H9 (cell line): Measurements from ENCODE around the gene MT3. TPM values are rescaled to one million over a fixed set of nuclear protein-coding genes. Genes with fewer than 3 reads are reported as not detected.

Experiments
- DNase-seq: peaks from one replicate; pipeline ENCODE4 v3.0.0-alpha.2; 2017
- H2AFZ ChIP-seq: one replicate; pipeline ENCODE4 v1.6.1; 2013; ENCODE audit warnings: mild to moderate bottlenecking, low read length, control low read depth, moderate library complexity
- H2AK5ac ChIP-seq: 2 replicates; pipeline ENCODE4 v1.6.1; 2013; ENCODE audit warnings: low read length, control low read depth, mixed read lengths; ENCODE audit not compliant: insufficient read length
- H2BK120ac ChIP-seq: one replicate; pipeline ENCODE4 v1.6.1; 2013; ENCODE audit warnings: low read depth, mild to moderate bottlenecking, low read length, control low read depth, inconsistent platforms; ENCODE audit not compliant: poor library complexity, severe bottlenecking
- H2BK12ac ChIP-seq: 2 replicates; pipeline ENCODE4 v1.6.1; 2013; ENCODE audit warnings: low read length, control low read depth, mixed read lengths, low read depth; ENCODE audit not compliant: insufficient read length
- H2BK15ac ChIP-seq: 2 replicates; pipeline ENCODE4 v1.6.1; 2013; ENCODE audit warnings: low read depth, low read length, control low read depth
- H2BK20ac ChIP-seq: one replicate; pipeline ENCODE4 v1.6.1; 2013; ENCODE audit warnings: low read depth, mild to moderate bottlenecking, low read length, control low read depth, inconsistent platforms; ENCODE audit not compliant: poor library complexity, severe bottlenecking
- H2BK5ac ChIP-seq: 2 replicates; pipeline ENCODE4 v1.6.1; 2013; ENCODE audit warnings: low read length, control low read depth, mixed read lengths; ENCODE audit not compliant: insufficient read length
- H3K14ac ChIP-seq: 2 replicates; pipeline ENCODE4 v1.6.1; 2013; ENCODE audit warnings: low read length, control low read depth; ENCODE audit not compliant: insufficient read depth
- H3K18ac ChIP-seq: 2 replicates; pipeline ENCODE4 v1.6.1; 2013; ENCODE audit warnings: low read depth, mild to moderate bottlenecking, mixed read lengths, low read length, control low read depth; ENCODE audit not compliant: insufficient read length
- H3K23ac ChIP-seq: 2 replicates; pipeline ENCODE4 v1.6.1; 2013; ENCODE audit warnings: low read length, control low read depth, mixed read lengths, low read depth; ENCODE audit not compliant: insufficient read length
- H3K23me2 ChIP-seq: 2 replicates; pipeline ENCODE4 v1.6.1; 2013; ENCODE audit warnings: low read depth, mild to moderate bottlenecking, mixed read lengths, low read length, control low read depth; ENCODE audit not compliant: insufficient read length, poor library complexity, severe bottlenecking
- H3K27ac ChIP-seq: 2 replicates; pipeline ENCODE4 v1.5.1; 2013; ENCODE audit warnings: low read length, control low read depth, mixed read lengths, low read depth; ENCODE audit not compliant: insufficient read length
- H3K27me3 ChIP-seq: 2 replicates; pipeline ENCODE4 v1.6.1; 2013; ENCODE audit warnings: low read length, control low read depth, inconsistent platforms; ENCODE audit not compliant: insufficient read depth
- H3K4ac ChIP-seq: 2 replicates; pipeline ENCODE4 v1.6.1; 2013; ENCODE audit warnings: low read depth, mild to moderate bottlenecking, control low read depth, inconsistent platforms, low read length, moderate library complexity
- H3K4me1 ChIP-seq: 2 replicates; pipeline ENCODE4 v1.6.1; 2013; ENCODE audit warnings: low read length, control low read depth, inconsistent platforms; ENCODE audit not compliant: insufficient read depth
- H3K4me2 ChIP-seq: 2 replicates; pipeline ENCODE4 v1.6.1; 2013; ENCODE audit warnings: low read length, control low read depth, mixed read lengths; ENCODE audit not compliant: insufficient read length, insufficient read depth
- H3K56ac ChIP-seq: 2 replicates; pipeline ENCODE4 v1.6.1; 2013; ENCODE audit warnings: low read depth, mild to moderate bottlenecking, mixed read lengths, low read length, control low read depth; ENCODE audit not compliant: insufficient read length
- H3K79me1 ChIP-seq: 2 replicates; pipeline ENCODE4 v1.6.1; 2013; ENCODE audit warnings: low read depth, mild to moderate bottlenecking, moderate library complexity, low read length, control low read depth, inconsistent platforms; ENCODE audit not compliant: insufficient read depth, poor library complexity, severe bottlenecking
- H3K79me2 ChIP-seq: 2 replicates; pipeline ENCODE4 v1.6.1; 2013; ENCODE audit warnings: low read length, control low read depth, inconsistent platforms; ENCODE audit not compliant: insufficient read depth
- H3K9ac ChIP-seq: 2 replicates; pipeline ENCODE4 v1.6.1; 2013; ENCODE audit warnings: low read length, control low read depth, mixed read lengths; ENCODE audit not compliant: insufficient read length; ENCODE audit errors: extremely low read depth
- H3K9me3 ChIP-seq: one replicate; pipeline ENCODE4 v1.6.1; 2013; ENCODE audit warnings: low read depth, low read length, inconsistent platforms; ENCODE audit not compliant: control insufficient read depth
- H3T11ph ChIP-seq: one replicate; pipeline ENCODE4 v1.6.1; 2013; ENCODE audit warnings: mild to moderate bottlenecking, low read length, control low read depth, inconsistent platforms
- H4K20me1 ChIP-seq: one replicate; pipeline ENCODE4 v1.6.1; 2013; ENCODE audit not compliant: control insufficient read depth, insufficient read length, insufficient read depth
- H4K5ac ChIP-seq: 2 replicates; pipeline ENCODE4 v1.6.1; 2013; ENCODE audit warnings: low read depth, mild to moderate bottlenecking, mixed read lengths, low read length, control low read depth; ENCODE audit not compliant: insufficient read length
- H4K8ac ChIP-seq: replicated peaks from 2 replicates; pipeline ENCODE4 v1.6.1; 2013; ENCODE audit warnings: low read length, control low read depth, mixed read lengths, low read depth; ENCODE audit not compliant: insufficient read length
- H4K91ac ChIP-seq: 2 replicates; pipeline ENCODE4 v1.6.1; 2013; ENCODE audit warnings: low read depth, mild to moderate bottlenecking, moderate library complexity, mixed read lengths, low read length, control low read depth; ENCODE audit not compliant: insufficient read length
- H3K27ac Mint-ChIP-seq, 3 experiments: 2 replicates in 2 of 3; 3 replicates in 1 of 3; pipeline ENCODE4 v1.8.0; 2020 to 2021; ENCODE audit warnings: mixed read lengths in 3 of 3, mild to moderate bottlenecking in 1 of 3, moderate library complexity in 1 of 3
- H3K27me3 Mint-ChIP-seq: 2 replicates; pipeline ENCODE4 v1.8.0; 2021; ENCODE audit warnings: low read depth, mild to moderate bottlenecking, moderate library complexity, mixed read lengths
- H3K36me3 Mint-ChIP-seq, 3 experiments: 2 replicates in 2 of 3; 3 replicates in 1 of 3; pipeline ENCODE4 v1.8.0; 2020 to 2021; ENCODE audit warnings: low read depth in 3 of 3, mixed read lengths in 3 of 3; ENCODE audit not compliant: insufficient read depth in 1 of 3
- H3K4me1 Mint-ChIP-seq, 2 experiments: 2 replicates each; pipeline ENCODE4 v1.8.0; 2020; ENCODE audit warnings: mixed read lengths in 2 of 2
- H3K4me3 Mint-ChIP-seq, 2 experiments: 2 replicates in 1 of 2; 3 replicates in 1 of 2; pipeline ENCODE4 v1.8.0; 2020 to 2021; ENCODE audit warnings: mild to moderate bottlenecking in 2 of 2, mixed read lengths in 2 of 2, moderate library complexity in 1 of 2
- H3K9me3 Mint-ChIP-seq, 2 experiments: 2 replicates in 1 of 2; 3 replicates in 1 of 2; pipeline ENCODE4 v1.8.0; 2020; ENCODE audit warnings: mild to moderate bottlenecking in 2 of 2, mixed read lengths in 2 of 2, moderate library complexity in 1 of 2
- CTCF ChIP-seq: fragments of 200-600 bp; sonication (generic); conservative IDR thresholded peaks from 3 replicates; pipeline ENCODE4 v1.8.0; 2021; ENCODE audit warnings: antibody characterized with exemption, mild to moderate bottlenecking
- WGBS: extraction: QIAGEN DNeasy Blood & Tissue Kit; methylation state at CpG from one replicate; pipeline ENCODE4 v1.1.7; 2013; ENCODE audit warnings: missing lambda C conversion rate, low lambda C conversion rate, mixed read lengths; ENCODE audit not compliant: insufficient read length; ENCODE audit errors: extremely low coverage; 5-methylcytosine and 5-hydroxymethylcytosine counted together
- total RNA-seq: library from RNA; stranded (reverse); gene quantifications from 2 replicates; pipeline ENCODE4 v1.2.1, GENCODE V29; 2021

The MT3 gene
- total RNA-seq, 1 experiment from 2014 or later: not detected

- Histone ChIP-seq H4K91ac (no peak overlapping the region), H3K23ac (no peak overlapping the region), H4K5ac (no peak overlapping the region), H2BK5ac (no peak overlapping the region), H3K4me2 (no peak overlapping the region), H3K27me3 (no peaks in the 10 kb centered on the region), H3K9ac (no peak overlapping the region), H3K79me2 (no peaks in the 10 kb centered on the region), H3K9me3 (no peaks in the 10 kb centered on the region), H3K4me1 (no peaks in the 10 kb centered on the region), H4K8ac (no peak overlapping the region), H4K20me1 (no peaks in the 10 kb centered on the region), H3K27ac (no peak overlapping the region), H3K23me2 (no peaks in the 10 kb centered on the region), H3K79me1 (no peaks in the 10 kb centered on the region), H2BK12ac (no peak overlapping the region), H3K4ac (no peak overlapping the region), H2BK15ac (no peak overlapping the region), H3K14ac (no peak overlapping the region), H3K18ac (no peak overlapping the region), H2BK120ac (no peak overlapping the region), H2AFZ (no peak overlapping the region), H3K56ac (no peak overlapping the region), H3T11ph (no peak overlapping the region), H2AK5ac (no peak overlapping the region), H2BK20ac (no peak overlapping the region)
- no peak overlapping the region for H3K27ac Mint-ChIP-seq
- whole genome bisulfite sequencing: no CpG with 5 or more reads among the region's 4 CpGs
- H3K9me3 Mint-ChIP-seq: peaks cover 4 to 5% of the 10 kb centered on the region in 2 experiments; a peak in 3 of 5 replicates
- no peak overlapping the region for H3K4me3 Mint-ChIP-seq
- TF ChIP-seq CTCF: no peak; the same call in 2 of the 3 replicates
- DNase-seq: no peak
- H3K27me3 Mint-ChIP-seq: peaks cover 21% of the 10 kb centered on the region
- H3K4me1 Mint-ChIP-seq: no peaks in the 10 kb centered on the region
- no peaks in the 10 kb centered on the region for H3K36me3 Mint-ChIP-seq
Measured at GRCh38 chr16:56577300-56577625, 12.1 kb upstream of the MT3 start.
